Measurements from ENCODE around the gene MRPS12.
A peak's percentile ranks its signal among the peaks of the same experiment; 100 is the strongest.

Gene MRPS12

GRCh38 chr19:38975214-38975860 is 44.6 kb downstream of the MRPS12 start, which contains the start of gene FBXO17 (continued):
- TF ChIP-seq ZNF449 (tag by site-specific recombination; IDR thresholded peaks at IDR 0.05) (peak; percentile 75), BCL11B (tag by site-specific recombination; IDR thresholded peaks at IDR 0.05; ENCODE audit: low read depth) (peak; percentile 38; the same call in 1 of the 2 replicates), ZNF529 (tag by site-specific recombination; IDR thresholded peaks at IDR 0.05; ENCODE audit: insufficient replicate concordance) (no peak), ZNF513 (tag by site-specific recombination; IDR thresholded peaks at IDR 0.05) (no peak), ZSCAN5A (tag by site-specific recombination; IDR thresholded peaks at IDR 0.05) (peak; percentile 92), ZFP37 (tag by site-specific recombination; IDR thresholded peaks at IDR 0.05) (peak; percentile 94; the same call in 1 of the 2 replicates), ZNF768 (tag by site-specific recombination; IDR thresholded peaks at IDR 0.05) (no peak), ZNF561 (tag by site-specific recombination; IDR thresholded peaks at IDR 0.05; ENCODE audit: borderline replicate concordance) (peak; percentile 99), ZNF324 (tag by site-specific recombination; IDR thresholded peaks at IDR 0.05) (peak; percentile 86; the same call in 1 of the 2 replicates), PATZ1 (tag by site-specific recombination; IDR thresholded peaks at IDR 0.05) (peak; percentile 94), KLF1 (tag by site-specific recombination; IDR thresholded peaks at IDR 0.05) (peak; percentile 95), ZSCAN23 (tag by site-specific recombination; IDR thresholded peaks at IDR 0.05) (0 out of 2 replicates have a peak, but pooled peaks have one; percentile 57), WT1 (tag by site-specific recombination; IDR thresholded peaks at IDR 0.05) (peak; percentile 76), ZNF704 (tag by site-specific recombination; IDR thresholded peaks at IDR 0.05) (peak; percentile 72; the same call in 1 of the 2 replicates), ZNF701 (tag by site-specific recombination; IDR thresholded peaks at IDR 0.05) (no peak), ZNF24 (tag by site-specific recombination; IDR thresholded peaks at IDR 0.05) (peak; percentile 80; the same call in 1 of the 2 replicates), ZNF670 (tag by site-specific recombination; IDR thresholded peaks at IDR 0.05; ENCODE audit: low read depth) (no peak), ZNF501 (tag by site-specific recombination; IDR thresholded peaks at IDR 0.05) (peak; percentile 91), AEBP2 (tag by site-specific recombination; IDR thresholded peaks at IDR 0.05; ENCODE audit: borderline replicate concordance) (no peak), ZNF18 (tag by site-specific recombination; IDR thresholded peaks at IDR 0.05) (no peak), HOXD13 (CRISPR knock-in tag; IDR thresholded peaks at IDR 0.05; ENCODE audit: borderline replicate concordance) (no peak), ZXDB (tag by site-specific recombination; IDR thresholded peaks at IDR 0.05) (peak; percentile 99), SCRT2 (tag by site-specific recombination; IDR thresholded peaks at IDR 0.05) (peak; percentile 100), RBAK (tag by site-specific recombination; IDR thresholded peaks at IDR 0.05) (no peak), TRIM28 (IDR thresholded peaks at IDR 0.05; ENCODE audit: borderline replicate concordance, low read length) (no peak), ZNF677 (tag by site-specific recombination; IDR thresholded peaks at IDR 0.05) (peak; percentile 71), ZNF146 (tag by site-specific recombination; IDR thresholded peaks at IDR 0.05) (0 out of 2 replicates have a peak, but pooled peaks have one; percentile 3), ZNF830 (tag by site-specific recombination; IDR thresholded peaks at IDR 0.05; ENCODE audit: low read depth) (no peak), IKZF3 (tag by site-specific recombination; IDR thresholded peaks at IDR 0.05) (peak; percentile 99), ZNF658 (tag by site-specific recombination; IDR thresholded peaks at IDR 0.05) (no peak)

Measured in HEK293 (cell line).